ENCODE results near the gene OTOA.
"Not testable (repeated sequence)": the region's sequence is repeated elsewhere in the genome, so short reads cannot be mapped to it uniquely, and the experiment has no call there.

OTOA gene
- total RNA-seq: 2.4 to 13.9 (median 6.9) reads per million in 18 experiments

- no peak for DNase-seq
Measured at GRCh38 chr16:21663889-21664647, at the start of gene OTOA. Gene OTOA (plus strand): TSS chr16:21663968. CDS start chr16:21678515, 14,547 bp downstream.

- DNase-seq: no peak
Measured at GRCh38 chr16:21614896-21615295, 48.9 kb upstream of the OTOA start.

- DNase-seq: no peak
Measured at GRCh38 chr16:21617607-21618006, 46.2 kb upstream of the OTOA start.

GRCh38 chr16:21618281-21618680 lies 45.5 kb upstream of the OTOA start:
- no peak for DNase-seq

- no peak for DNase-seq
Measured at GRCh38 chr16:21619765-21620425, 43.9 kb upstream of the OTOA start.

GRCh38 chr16:21620592-21620991 lies 43.2 kb upstream of the OTOA start:
- no peak for DNase-seq

- DNase-seq: no peak
Measured at GRCh38 chr16:21622545-21622944, 41.2 kb upstream of the OTOA start.

GRCh38 chr16:21625026-21625425 lies 38.7 kb upstream of the OTOA start:
- no peak for DNase-seq

- DNase-seq: peak; percentile 88 to 90
Measured at GRCh38 chr16:21626659-21627277, 37.0 kb upstream of the OTOA start.

GRCh38 chr16:21628121-21628726 lies 35.5 kb upstream of the OTOA start:
- no peak for DNase-seq

GRCh38 chr16:21628772-21629171 lies 35.0 kb upstream of the OTOA start:
- no peak for DNase-seq

GRCh38 chr16:21629616-21630539 lies 33.9 kb upstream of the OTOA start:
- DNase-seq: not testable (repeated sequence)

- DNase-seq: not testable (repeated sequence)
Measured at GRCh38 chr16:21630866-21631265, 32.9 kb upstream of the OTOA start.

GRCh38 chr16:21631376-21631775 lies 32.4 kb upstream of the OTOA start:
- DNase-seq: not testable (repeated sequence)

GRCh38 chr16:21631951-21632575 lies 31.7 kb upstream of the OTOA start:
- peak; percentile 86 to 87 for DNase-seq

- no peak for DNase-seq
Measured at GRCh38 chr16:21634216-21634615, 29.6 kb upstream of the OTOA start.

GRCh38 chr16:21635694-21636093 lies 28.1 kb upstream of the OTOA start:
- not testable (repeated sequence) for DNase-seq

- DNase-seq: no peak
Measured at GRCh38 chr16:21637032-21637968, 26.5 kb upstream of the OTOA start.

- peak; percentile 11 to 53 for DNase-seq
Measured at GRCh38 chr16:21638573-21638975, 25.2 kb upstream of the OTOA start.

GRCh38 chr16:21639493-21639892 lies 24.3 kb upstream of the OTOA start:
- DNase-seq: peak in 1 of 2 donors; percentile 9

Data from inflammatory macrophage (primary cell).